ENCODE results near the gene PIP5K1C. TPM values are rescaled to one million over a fixed set of nuclear protein-coding genes. Genes with fewer than 3 reads are reported as not detected.

The PIP5K1C gene
- total and polyA plus RNA-seq, 9 of the 15 experiments (the other 6 are each of a cell fraction or from before 2014, with no cell fraction given): 0.38 to 22.1 (median 4.1) TPM

GRCh38 chr19:3665681-3666544, 34.4 kb downstream of the PIP5K1C start (continued):
- TF ChIP-seq FOXM1 (IDR thresholded peaks at IDR 0.05; ENCODE audit: low read depth) (no peak), FOXM1 (CRISPR knock-in tag; IDR thresholded peaks at IDR 0.05; ENCODE audit: low read depth) (0 out of 2 replicates have a peak, but pooled peaks have one; percentile 46), TCF7 (IDR thresholded peaks at IDR 0.05; ENCODE audit: borderline replicate concordance) (no peak)
- TF ChIP-seq, protein P1, sequence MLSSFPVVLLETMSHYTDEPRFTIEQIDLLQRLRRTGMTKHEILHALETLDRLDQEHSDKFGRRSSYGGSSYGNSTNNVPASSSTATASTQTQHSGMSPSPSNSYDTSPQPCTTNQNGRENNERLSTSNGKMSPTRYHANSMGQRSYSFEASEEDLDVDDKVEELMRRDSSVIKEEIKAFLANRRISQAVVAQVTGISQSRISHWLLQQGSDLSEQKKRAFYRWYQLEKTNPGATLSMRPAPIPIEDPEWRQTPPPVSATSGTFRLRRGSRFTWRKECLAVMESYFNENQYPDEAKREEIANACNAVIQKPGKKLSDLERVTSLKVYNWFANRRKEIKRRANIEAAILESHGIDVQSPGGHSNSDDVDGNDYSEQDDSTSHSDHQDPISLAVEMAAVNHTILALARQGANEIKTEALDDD (IDR thresholded peaks at IDR 0.05): no peak

DNA sequence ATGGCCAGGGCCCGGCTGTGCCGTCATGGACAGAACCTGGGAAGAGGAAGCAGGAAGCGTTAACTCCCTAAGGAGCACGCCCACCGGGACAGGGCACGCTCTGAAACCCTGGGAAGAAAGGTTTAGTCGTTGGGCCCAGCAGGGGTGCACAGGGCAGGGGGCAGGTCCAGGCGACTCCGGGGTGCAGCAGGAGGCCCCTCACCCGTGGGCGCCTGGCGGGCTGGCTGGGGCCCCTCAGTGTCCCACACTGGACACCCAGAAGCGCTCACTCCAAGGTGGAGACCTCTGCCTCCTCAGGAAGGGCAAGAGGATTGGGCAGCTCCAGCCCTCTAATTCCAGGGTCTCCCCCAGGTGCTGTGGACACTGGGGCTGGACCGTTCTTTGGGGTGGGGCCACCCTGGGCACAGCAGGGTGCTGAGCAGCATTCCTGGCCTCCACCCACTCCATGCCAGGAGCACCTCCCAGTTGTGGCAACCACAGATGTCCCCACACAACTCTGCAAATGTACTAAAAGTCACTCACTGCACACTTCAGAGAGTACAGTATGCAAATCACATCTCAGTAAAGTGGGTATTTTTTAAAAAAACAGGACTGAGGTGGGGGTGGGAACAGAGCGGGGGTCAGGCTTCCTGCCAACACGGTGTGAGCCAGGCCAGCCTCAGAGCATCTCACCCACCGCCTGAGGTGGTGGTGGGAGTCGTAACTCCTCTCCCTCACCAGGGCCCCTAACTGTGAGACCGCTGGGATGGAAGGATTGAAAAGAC, 35.2 kb downstream of the PIP5K1C start:
- in situ Hi-C loops (cut with MboI) (loop anchor here (5.0 kb wide), 1 partner anchor 42 kb away; the partner anchor contains the start of gene TJP3), intact Hi-C loops (cut with micrococcal nuclease) (no loop called here)
- Histone ChIP-seq H3K9me3 (replicated peaks; ENCODE audit: control insufficient read depth, insufficient read depth, low read depth, low read length) (no peaks in the 10 kb centered on the region), H3K27me3 (ENCODE audit: control insufficient read depth in 2 of 2, insufficient read depth in 2 of 2, low read length in 2 of 2) (no peaks in the 10 kb centered on the region), H3K36me3 (ENCODE audit: control insufficient read depth, insufficient read depth, low read length) (peaks cover 61% of the 10 kb centered on the region; the same call in 2 of the 3 replicates), H3K79me2 (ENCODE audit: control insufficient read depth, insufficient read depth, low read length) (peaks cover 18% of the 10 kb centered on the region; the same call in 2 of the 3 replicates), H2AFZ (ENCODE audit: low read depth, low read length) (no peak overlapping the region), H3K4me2 (ENCODE audit: insufficient read depth, low read length) (no peak overlapping the region), H3K9me1 (ENCODE audit: control insufficient read depth, insufficient read depth, low read length) (no peaks in the 10 kb centered on the region), H3K4me1 (replicated peaks in 1 of 2; ENCODE audit: control insufficient read depth in 2 of 2, insufficient read depth in 2 of 2, low read length in 2 of 2) (peaks cover 8 to 58% of the 10 kb centered on the region in 2 experiments), H3K9ac (ENCODE audit: insufficient read depth in 1 of 2, low read depth in 2 of 2, low read length in 2 of 2) (peak overlapping the region in 1 of 2 experiments; percentile 79; a peak in 2 of 4 replicates), H4K20me1 (replicated peaks; ENCODE audit: control insufficient read depth, insufficient read depth, low read length) (peaks cover 11% of the 10 kb centered on the region; the same call in 1 of the 2 replicates), H3K27ac (ENCODE audit: extremely low read depth, low read depth, low read length) (no peak overlapping the region), H3K4me3 (no peak overlapping the region)
- BruUV-seq (replicated peaks): no TSS peak
- ATAC-seq (no peak), FAIRE-seq (no peak), DNase-seq (ENCODE audit: extremely low read depth in 1 of 4, low spot score in 3 of 4) (no peak)
- POLR2A ChIA-PET: no interaction called here
- WGBS (ENCODE audit: insufficient coverage, low coverage, missing lambda C conversion rate): 62% methylated on average over 9 of the region's 19 CpGs
- TF ChIP-seq, protein P2, sequence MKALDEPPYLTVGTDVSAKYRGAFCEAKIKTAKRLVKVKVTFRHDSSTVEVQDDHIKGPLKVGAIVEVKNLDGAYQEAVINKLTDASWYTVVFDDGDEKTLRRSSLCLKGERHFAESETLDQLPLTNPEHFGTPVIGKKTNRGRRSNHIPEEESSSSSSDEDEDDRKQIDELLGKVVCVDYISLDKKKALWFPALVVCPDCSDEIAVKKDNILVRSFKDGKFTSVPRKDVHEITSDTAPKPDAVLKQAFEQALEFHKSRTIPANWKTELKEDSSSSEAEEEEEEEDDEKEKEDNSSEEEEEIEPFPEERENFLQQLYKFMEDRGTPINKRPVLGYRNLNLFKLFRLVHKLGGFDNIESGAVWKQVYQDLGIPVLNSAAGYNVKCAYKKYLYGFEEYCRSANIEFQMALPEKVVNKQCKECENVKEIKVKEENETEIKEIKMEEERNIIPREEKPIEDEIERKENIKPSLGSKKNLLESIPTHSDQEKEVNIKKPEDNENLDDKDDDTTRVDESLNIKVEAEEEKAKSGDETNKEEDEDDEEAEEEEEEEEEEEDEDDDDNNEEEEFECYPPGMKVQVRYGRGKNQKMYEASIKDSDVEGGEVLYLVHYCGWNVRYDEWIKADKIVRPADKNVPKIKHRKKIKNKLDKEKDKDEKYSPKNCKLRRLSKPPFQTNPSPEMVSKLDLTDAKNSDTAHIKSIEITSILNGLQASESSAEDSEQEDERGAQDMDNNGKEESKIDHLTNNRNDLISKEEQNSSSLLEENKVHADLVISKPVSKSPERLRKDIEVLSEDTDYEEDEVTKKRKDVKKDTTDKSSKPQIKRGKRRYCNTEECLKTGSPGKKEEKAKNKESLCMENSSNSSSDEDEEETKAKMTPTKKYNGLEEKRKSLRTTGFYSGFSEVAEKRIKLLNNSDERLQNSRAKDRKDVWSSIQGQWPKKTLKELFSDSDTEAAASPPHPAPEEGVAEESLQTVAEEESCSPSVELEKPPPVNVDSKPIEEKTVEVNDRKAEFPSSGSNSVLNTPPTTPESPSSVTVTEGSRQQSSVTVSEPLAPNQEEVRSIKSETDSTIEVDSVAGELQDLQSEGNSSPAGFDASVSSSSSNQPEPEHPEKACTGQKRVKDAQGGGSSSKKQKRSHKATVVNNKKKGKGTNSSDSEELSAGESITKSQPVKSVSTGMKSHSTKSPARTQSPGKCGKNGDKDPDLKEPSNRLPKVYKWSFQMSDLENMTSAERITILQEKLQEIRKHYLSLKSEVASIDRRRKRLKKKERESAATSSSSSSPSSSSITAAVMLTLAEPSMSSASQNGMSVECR (CRISPR knock-in tag; IDR thresholded peaks at IDR 0.05): 0 out of 2 replicates have a peak, but pooled peaks have one; percentile 19
- no peak for TF ChIP-seq ZFP1 (CRISPR knock-in tag; IDR thresholded peaks at IDR 0.05)
- CTCF ChIA-PET (ENCODE audit: low intra/inter-chr PET ratio): interaction anchor here (0.8 to 2.4 kb wide), 5 partner anchors 35 to 184 kb away, joined by 3 to 24 read pairs (median 5); partner anchors contain the start of gene PIP5K1C
